Activated naive CD4-positive, alpha-beta T cell treated with anti-CD3 and anti-CD28 coated beads for 36 hours (primary cell): ENCODE data around the gene TXK. TPM values are rescaled to one million over a fixed set of nuclear protein-coding genes. Genes with fewer than 3 reads are reported as not detected.
A peak's percentile ranks its signal among the peaks of the same experiment; 100 is the strongest.

Experiments used
- CTCF ChIA-PET: fragments of 350-600 bp; sonication (Branson Sonifier 250); formaldehyde crosslinking; loops from one replicate; lab custom pipeline; 2021; ENCODE audit warnings: antibody characterized with exemption; lab: Charles Lee
- DNase-seq: peaks from one replicate; pipeline ENCODE4 v3.0.0-alpha.2; 2020
- H3K27ac Mint-ChIP-seq: one replicate; pipeline ENCODE4 v1.8.0; 2021; ENCODE audit warnings: mild to moderate bottlenecking, mixed read lengths
- H3K27me3 Mint-ChIP-seq: one replicate; pipeline ENCODE4 v1.8.0; 2021; ENCODE audit warnings: low read depth, mixed read lengths
- H3K36me3 Mint-ChIP-seq: one replicate; pipeline ENCODE4 v1.8.0; 2021; ENCODE audit warnings: low read depth, mixed read lengths
- H3K4me1 Mint-ChIP-seq: one replicate; pipeline ENCODE4 v1.8.0; 2021; ENCODE audit warnings: low read depth, mixed read lengths
- H3K4me3 Mint-ChIP-seq: one replicate; pipeline ENCODE4 v1.8.0; 2021; ENCODE audit warnings: mild to moderate bottlenecking, moderate library complexity, mixed read lengths
- H3K9me3 Mint-ChIP-seq: one replicate; pipeline ENCODE4 v1.8.0; 2021; ENCODE audit warnings: mixed read lengths
- intact Hi-C: fragments of 100-400 bp; cut with micrococcal nuclease; formaldehyde crosslinking; loops from one replicate; pipeline ENCODE4 v1.15.1; 2023
- total RNA-seq, 2 experiments: library from RNA; stranded (reverse); gene quantifications; one replicate each; pipeline ENCODE4 v1.2.3, GENCODE V29; 2021

TXK gene
- total RNA-seq, 2 experiments from 2014 or later = 24.4 to 28.6 TPM

DNA sequence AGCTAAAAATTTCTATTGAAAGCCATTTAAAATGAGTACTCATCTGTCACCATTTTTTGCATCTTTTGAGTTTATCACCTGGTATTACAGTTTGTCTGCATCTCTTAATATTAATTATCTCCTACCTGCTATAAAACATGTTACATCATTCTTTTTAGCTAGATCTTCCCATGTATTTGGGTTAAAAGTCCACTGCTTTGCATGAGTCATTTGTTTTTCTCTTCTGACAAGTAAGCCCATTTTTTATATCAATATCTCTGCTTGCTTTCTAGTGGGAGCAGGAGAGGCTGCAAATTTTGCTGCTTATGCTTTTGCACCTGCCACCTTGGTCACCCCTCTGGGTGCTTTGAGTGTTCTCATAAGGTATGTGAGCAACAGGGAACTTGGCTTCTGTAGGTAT, 101.3 kb downstream of the TXK start:
- Mint-ChIP-seq H3K36me3 (peaks cover 8% of the 10 kb centered on the region), H3K9me3 (peaks cover 3% of the 10 kb centered on the region), H3K27me3 (no peaks in the 10 kb centered on the region), H3K27ac (no peak overlapping the region), H3K4me3 (no peak overlapping the region), H3K4me1 (peaks cover 64% of the 10 kb centered on the region)
- CTCF ChIA-PET = interaction anchor here (0.7 to 10.7 kb wide), 14 partner anchors 10 to 363 kb away, joined by 3 to 105 read pairs (median 6); partner anchors contain the start of genes CNGA1 and NIPAL1
- DNase-seq = no peak
- intact Hi-C loops = loop anchor here (10.0 kb wide), 1 partner anchor 402 kb away; no protein-coding TSS in a partner anchor

DNA sequence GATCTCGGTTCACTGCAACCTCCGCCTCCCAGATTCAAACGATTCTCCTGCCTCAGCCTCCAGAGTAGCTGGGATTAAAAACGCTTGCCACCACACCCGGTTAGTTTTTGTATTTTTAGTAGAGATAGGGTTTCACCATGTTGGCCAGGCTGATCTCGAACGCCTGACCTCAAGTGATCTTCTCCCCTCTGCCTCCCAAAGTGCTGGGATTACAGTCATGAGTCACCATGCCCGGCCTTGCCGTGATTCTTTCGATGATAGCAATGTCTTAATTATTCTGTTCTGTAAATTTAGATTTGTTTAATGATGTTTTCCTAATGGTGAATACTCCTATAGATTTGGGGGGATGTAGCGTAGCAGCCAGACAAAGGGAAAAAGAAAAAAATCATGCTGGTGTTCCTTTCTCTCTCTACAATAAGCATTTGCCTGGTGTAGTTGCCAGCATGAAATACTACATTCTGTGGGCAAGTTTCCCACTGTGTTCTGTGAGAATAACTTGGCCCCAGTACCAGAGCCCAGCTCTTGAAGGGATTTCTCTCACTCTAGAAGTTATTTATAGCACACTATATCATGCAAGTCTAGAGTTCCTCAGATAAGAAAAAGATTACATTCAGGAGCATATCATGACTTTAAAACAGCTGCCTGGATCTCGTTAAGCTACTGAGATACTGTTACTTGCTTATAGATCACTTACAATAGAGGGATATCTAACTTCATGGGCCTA, 102.1 kb downstream of the TXK start:
- no peaks in the 10 kb centered on the region for H3K27me3 Mint-ChIP-seq
- H3K4me1 Mint-ChIP-seq = peaks cover 65% of the 10 kb centered on the region
- no peak overlapping the region for H3K4me3 Mint-ChIP-seq
- DNase-seq = no peak
- peaks cover 7% of the 10 kb centered on the region for H3K36me3 Mint-ChIP-seq
- no peak overlapping the region for H3K27ac Mint-ChIP-seq
- intact Hi-C loops = loop anchor here (10.0 kb wide), 1 partner anchor 403 kb away; no protein-coding TSS in a partner anchor
- CTCF ChIA-PET = interaction anchor here (0.7 to 10.7 kb wide), 13 partner anchors 9 to 272 kb away, joined by 3 to 105 read pairs (median 6); partner anchors contain the start of genes CNGA1 and NIPAL1
- H3K9me3 Mint-ChIP-seq = peaks cover 3% of the 10 kb centered on the region

DNA sequence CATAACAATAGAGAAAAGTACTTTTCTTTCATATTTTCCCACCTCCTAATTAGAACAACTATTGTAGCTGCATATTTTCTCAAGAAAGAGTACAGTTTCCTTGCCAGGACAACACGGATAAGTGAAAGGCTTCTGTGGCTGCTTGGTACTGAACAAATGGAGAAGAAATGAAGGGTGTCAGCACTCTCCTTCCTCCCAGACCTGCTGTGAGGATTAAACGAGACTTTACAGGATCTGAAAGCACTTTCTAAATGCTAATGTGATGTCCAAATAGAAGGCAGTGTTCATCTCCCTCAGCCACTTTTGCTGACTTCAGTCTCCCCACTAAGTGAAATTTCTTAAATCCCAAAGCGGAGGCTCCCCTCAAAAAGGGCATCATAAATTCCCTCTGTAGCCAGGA, 103.6 kb downstream of the TXK start:
- Mint-ChIP-seq H3K36me3 (peaks cover 3% of the 10 kb centered on the region), H3K9me3 (no peaks in the 10 kb centered on the region), H3K27me3 (no peaks in the 10 kb centered on the region), H3K4me1 (peaks cover 50% of the 10 kb centered on the region), H3K27ac (no peak overlapping the region), H3K4me3 (no peak overlapping the region)
- CTCF ChIA-PET = interaction anchor here (7.7 to 10.7 kb wide), 2 partner anchors 18 to 57 kb away, joined by 71 to 105 read pairs; no protein-coding TSS in a partner anchor
- intact Hi-C loops = loop anchor here (10.0 kb wide), 1 partner anchor 404 kb away; no protein-coding TSS in a partner anchor
- no peak for DNase-seq

DNA sequence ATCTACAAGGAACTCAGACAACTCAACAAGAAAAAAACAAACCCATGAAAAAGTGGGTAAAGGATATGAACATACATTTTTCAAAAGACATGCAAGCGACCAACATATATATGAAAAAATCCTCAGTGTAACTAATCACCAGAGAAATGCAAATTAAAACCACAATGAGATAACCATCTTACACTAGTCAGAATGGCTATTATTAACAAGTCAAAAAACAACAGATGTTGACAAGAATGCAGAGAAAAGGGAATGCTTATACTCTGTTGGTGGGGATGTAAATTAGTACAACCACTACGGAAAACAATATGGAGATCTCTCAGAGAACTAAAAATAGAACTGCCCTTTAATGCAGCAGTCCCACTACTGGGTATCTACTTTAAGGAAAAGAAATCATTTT, 105.4 kb downstream of the TXK start:
- intact Hi-C loops = no loop called here
- Mint-ChIP-seq H3K4me1 (peaks cover 33% of the 10 kb centered on the region), H3K4me3 (no peak overlapping the region), H3K36me3 (no peaks in the 10 kb centered on the region), H3K27ac (no peak overlapping the region), H3K9me3 (no peaks in the 10 kb centered on the region), H3K27me3 (no peaks in the 10 kb centered on the region)
- no peak for DNase-seq
- CTCF ChIA-PET = interaction anchor here (0.8 to 10.7 kb wide), 3 partner anchors 11 to 149 kb away, joined by 3 to 105 read pairs (median 14); no protein-coding TSS in a partner anchor

DNA sequence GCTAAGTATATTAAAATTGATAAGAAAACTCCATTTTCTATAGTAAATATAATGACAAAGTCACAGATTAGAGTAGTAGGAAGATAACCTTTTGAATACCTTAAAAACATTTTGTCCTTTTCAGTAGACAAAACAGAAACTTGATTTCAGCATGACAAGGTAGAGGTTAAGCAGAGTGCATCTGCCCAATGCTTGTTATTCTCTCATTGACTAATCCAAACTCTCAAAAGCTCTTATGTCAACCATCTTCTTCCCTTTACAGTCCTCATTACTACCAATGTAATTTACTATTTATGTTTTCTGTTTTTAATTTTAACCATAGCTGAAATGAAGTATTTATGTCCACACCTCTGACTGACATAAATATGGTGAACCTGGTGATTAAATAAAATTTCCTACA, 106.4 kb downstream of the TXK start:
- Mint-ChIP-seq H3K4me3 (no peak overlapping the region), H3K27ac (no peak overlapping the region), H3K9me3 (no peaks in the 10 kb centered on the region), H3K36me3 (no peaks in the 10 kb centered on the region), H3K27me3 (no peaks in the 10 kb centered on the region), H3K4me1 (peaks cover 24% of the 10 kb centered on the region)
- CTCF ChIA-PET = interaction anchor here (0.6 to 10.7 kb wide), 4 partner anchors 10 to 87 kb away, joined by 3 to 105 read pairs (median 10); no protein-coding TSS in a partner anchor
- DNase-seq = no peak
- intact Hi-C loops = loop anchor here (1.0 kb wide), 1 partner anchor 9 kb away; no protein-coding TSS in a partner anchor

DNA sequence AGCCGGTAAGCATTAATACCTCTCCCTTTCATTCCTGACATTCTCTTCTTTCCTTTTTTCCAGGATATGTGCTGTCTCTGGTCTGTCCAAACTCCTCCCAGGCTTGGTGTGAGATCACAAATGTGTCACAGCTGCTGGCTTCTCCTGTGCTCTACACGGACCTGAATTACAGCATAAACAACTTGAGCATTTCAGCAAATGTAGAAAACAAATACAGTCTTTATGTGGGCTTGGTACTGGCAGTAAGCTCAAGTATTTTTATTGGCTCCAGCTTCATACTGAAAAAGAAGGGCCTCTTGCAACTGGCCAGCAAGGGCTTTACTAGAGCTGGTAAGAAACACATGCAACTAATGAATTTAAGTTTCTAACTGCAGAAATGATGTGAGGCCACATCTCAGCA, 109.0 kb downstream of the TXK start:
- CTCF ChIA-PET = interaction anchor here (0.9 to 1.8 kb wide), 3 partner anchors 10 to 42 kb away, joined by 3 to 10 read pairs (median 4); no protein-coding TSS in a partner anchor
- H3K4me3 Mint-ChIP-seq = no peak overlapping the region
- no peak for DNase-seq
- H3K9me3 Mint-ChIP-seq = no peaks in the 10 kb centered on the region
- peaks cover 3% of the 10 kb centered on the region for H3K27me3 Mint-ChIP-seq
- H3K4me1 Mint-ChIP-seq = peaks cover 37% of the 10 kb centered on the region
- no peak overlapping the region for H3K27ac Mint-ChIP-seq
- H3K36me3 Mint-ChIP-seq = peaks cover 5% of the 10 kb centered on the region
- intact Hi-C loops = no loop called here

DNA sequence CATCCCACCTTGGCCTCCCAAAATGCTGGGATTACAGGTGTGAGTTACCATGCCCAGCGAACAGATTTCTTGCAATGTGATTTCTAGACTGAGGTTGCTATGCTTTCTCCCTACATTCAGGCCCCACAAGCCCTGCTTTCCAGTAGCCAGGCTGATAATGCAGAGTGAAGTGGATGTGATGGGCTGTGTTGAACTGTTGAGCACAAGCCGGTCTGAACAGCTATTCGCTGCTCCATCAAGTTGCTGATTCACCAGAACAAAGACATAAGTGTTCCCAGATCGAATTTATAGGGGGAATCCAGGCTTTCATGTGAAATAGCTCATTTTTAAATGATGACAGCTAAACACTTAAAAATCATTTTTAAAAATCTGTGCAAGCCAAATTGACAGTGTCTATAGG, 109.5 kb downstream of the TXK start:
- Mint-ChIP-seq H3K4me3 (no peak overlapping the region), H3K36me3 (peaks cover 5% of the 10 kb centered on the region), H3K27ac (no peak overlapping the region), H3K9me3 (no peaks in the 10 kb centered on the region), H3K27me3 (peaks cover 3% of the 10 kb centered on the region), H3K4me1 (peaks cover 39% of the 10 kb centered on the region)
- intact Hi-C loops = no loop called here
- DNase-seq = no peak
- CTCF ChIA-PET = interaction anchor here (1.0 to 1.8 kb wide), 3 partner anchors 9 to 42 kb away, joined by 4 to 10 read pairs (median 4); no protein-coding TSS in a partner anchor

DNA sequence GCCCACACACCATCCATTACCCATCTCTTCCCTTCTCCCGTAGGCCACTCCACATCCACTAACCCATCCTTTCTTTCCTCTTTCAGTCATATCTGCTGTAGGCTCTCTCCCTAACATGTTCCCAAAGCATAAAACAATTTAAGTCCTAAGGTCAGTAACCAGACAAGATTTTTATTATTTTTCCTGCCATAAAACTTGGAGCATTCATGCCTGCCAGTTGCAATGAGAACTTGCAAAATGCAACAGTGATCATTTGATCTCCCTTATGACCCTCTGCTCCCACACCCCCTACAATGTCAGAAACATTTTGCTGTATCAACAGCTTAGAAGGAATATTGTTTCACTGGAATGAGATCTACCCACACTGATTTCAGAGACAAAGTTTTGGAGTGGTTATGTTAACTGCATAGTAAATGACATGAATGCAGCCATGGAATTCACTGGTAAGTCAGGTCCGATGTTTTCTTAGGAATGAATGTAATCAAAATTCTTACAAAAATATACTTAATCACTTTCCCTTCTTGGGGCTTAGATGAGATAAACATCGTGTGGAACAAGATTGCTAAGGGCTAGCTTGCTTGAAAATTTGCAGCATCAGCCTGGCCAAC, 111.8 kb downstream of the TXK start:
- no peak for DNase-seq
- Mint-ChIP-seq H3K9me3 (no peaks in the 10 kb centered on the region), H3K4me1 (peaks cover 30% of the 10 kb centered on the region), H3K27me3 (peaks cover 8% of the 10 kb centered on the region), H3K4me3 (no peak overlapping the region), H3K36me3 (peaks cover 5% of the 10 kb centered on the region), H3K27ac (no peak overlapping the region)
- CTCF ChIA-PET = no interaction called here
- intact Hi-C loops = no loop called here

DNA sequence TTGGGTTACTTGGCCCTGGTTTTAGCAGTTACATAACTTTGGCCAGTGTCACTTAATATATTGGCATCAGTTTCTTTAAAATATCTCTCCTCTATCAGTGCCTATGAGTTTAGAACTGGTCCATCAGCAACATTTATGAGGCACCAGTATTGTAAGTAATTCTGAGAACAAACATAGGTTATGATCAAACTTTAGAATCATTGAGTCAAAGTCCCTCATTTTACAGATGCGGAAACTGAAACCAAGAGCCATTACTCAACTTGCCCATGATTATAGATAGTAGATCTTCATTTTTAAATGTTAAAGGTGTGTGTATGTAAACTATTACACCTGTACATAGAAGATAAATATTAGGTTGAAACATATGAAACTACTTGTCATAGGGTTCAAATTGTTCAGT, 113.0 kb downstream of the TXK start:
- no peak for DNase-seq
- Mint-ChIP-seq H3K36me3 (peaks cover 5% of the 10 kb centered on the region), H3K4me1 (peaks cover 30% of the 10 kb centered on the region), H3K27me3 (peaks cover 8% of the 10 kb centered on the region), H3K9me3 (no peaks in the 10 kb centered on the region), H3K4me3 (no peak overlapping the region), H3K27ac (no peak overlapping the region)
- CTCF ChIA-PET = interaction anchor here (2.0 kb wide), 1 partner anchor 66 kb away, joined by 8 read pairs; no protein-coding TSS in a partner anchor
- intact Hi-C loops = loop anchor here (1.0 kb wide), 4 partner anchors 15 to 82 kb away; no protein-coding TSS in a partner anchor

DNA sequence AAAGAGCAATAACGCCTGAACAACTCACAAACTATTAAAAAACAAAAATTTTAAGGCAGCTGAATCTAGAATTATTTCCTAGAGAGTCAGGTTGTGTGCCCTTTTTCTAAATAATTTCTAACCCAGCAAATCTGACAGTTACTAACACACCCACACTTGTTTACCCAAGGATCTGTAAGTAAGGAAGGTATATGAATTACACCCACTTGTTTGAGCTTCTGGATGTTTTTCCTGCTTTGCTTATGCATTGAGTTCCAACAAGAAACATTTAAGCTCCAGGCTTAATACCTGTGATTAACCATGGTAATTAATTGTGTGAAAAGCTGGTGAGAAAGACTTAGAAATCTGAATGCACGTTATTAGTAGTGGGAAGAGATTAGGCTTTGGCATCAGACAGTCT, 115.9 kb downstream of the TXK start:
- no peak overlapping the region for H3K4me3 Mint-ChIP-seq
- DNase-seq = no peak
- CTCF ChIA-PET = interaction anchor here (1.0 to 6.0 kb wide), 11 partner anchors 10 to 119 kb away, joined by 3 to 48 read pairs (median 5); no protein-coding TSS in a partner anchor
- peaks cover 5% of the 10 kb centered on the region for H3K36me3 Mint-ChIP-seq
- intact Hi-C loops = loop anchor here (5.0 kb wide), 4 partner anchors 181 to 556 kb away; partner anchors contain the start of genes COMMD8, CORIN, SLAIN2 and TEC
- peaks cover 8% of the 10 kb centered on the region for H3K27me3 Mint-ChIP-seq
- H3K9me3 Mint-ChIP-seq = no peaks in the 10 kb centered on the region
- H3K27ac Mint-ChIP-seq = no peak overlapping the region
- peaks cover 33% of the 10 kb centered on the region for H3K4me1 Mint-ChIP-seq

DNA sequence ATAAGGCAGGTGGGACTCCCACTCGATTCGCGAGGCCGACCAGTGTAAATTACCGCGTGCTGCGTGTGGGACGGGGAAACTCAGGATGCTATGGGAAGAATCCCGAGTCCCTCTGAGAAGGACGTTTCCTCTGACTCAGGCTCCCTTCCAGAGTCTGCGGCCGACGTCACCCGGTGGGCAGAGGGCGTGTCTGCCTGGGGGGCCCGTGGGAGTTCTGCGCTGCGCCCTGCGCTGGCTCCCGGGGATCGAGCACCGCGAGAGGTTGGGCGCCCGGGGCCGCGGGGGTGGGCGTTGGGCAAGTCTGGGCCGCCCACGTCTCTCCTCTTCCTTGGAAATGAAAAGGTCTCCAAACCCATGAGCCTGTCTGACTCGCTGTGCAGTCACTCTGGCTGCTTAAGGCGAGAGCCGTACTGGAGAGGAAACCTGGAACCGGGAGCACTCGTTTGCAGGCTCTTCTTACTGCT, 116.9 kb downstream of the TXK start:
- H3K27me3 Mint-ChIP-seq = peaks cover 8% of the 10 kb centered on the region
- peak overlapping the region; percentile 81 for H3K4me3 Mint-ChIP-seq
- H3K9me3 Mint-ChIP-seq = no peaks in the 10 kb centered on the region
- intact Hi-C loops = loop anchor here (5.0 kb wide), 4 partner anchors 180 to 555 kb away; partner anchors contain the start of genes COMMD8, CORIN, SLAIN2 and TEC
- peak; percentile 33 for DNase-seq
- CTCF ChIA-PET = interaction anchor here (1.3 to 6.0 kb wide), 6 partner anchors 11 to 92 kb away, joined by 4 to 48 read pairs (median 11); no protein-coding TSS in a partner anchor
- H3K27ac Mint-ChIP-seq = no peak overlapping the region
- H3K4me1 Mint-ChIP-seq = peaks cover 31% of the 10 kb centered on the region
- H3K36me3 Mint-ChIP-seq = peaks cover 3% of the 10 kb centered on the region
